ENCODE results near the gene LRP11.
"Not testable (repeated sequence)": the region's sequence is repeated elsewhere in the genome, so short reads cannot be mapped to it uniquely, and the experiment has no call there.

LRP11 gene

GRCh38 chr6:149863698-149864577 lies at the start of gene LRP11:
LRP11 (minus strand) TSS chr6:149864359; CDS start chr6:149864020, 339 bp downstream.
- peak; percentile 82 for DNase-seq

GRCh38 chr6:149913540-149914240 lies 49.5 kb upstream of the LRP11 start:
- DNase-seq: no peak

GRCh38 chr6:149913085-149913484 lies 48.9 kb upstream of the LRP11 start:
- no peak for DNase-seq

GRCh38 chr6:149912680-149913079 lies 48.5 kb upstream of the LRP11 start:
- DNase-seq: not testable (repeated sequence)

- DNase-seq: no peak
Observed at GRCh38 chr6:149910721-149911151, 46.6 kb upstream of the LRP11 start.

GRCh38 chr6:149909701-149910470 lies 45.7 kb upstream of the LRP11 start:
- DNase-seq: no peak

GRCh38 chr6:149908480-149908879 lies 44.3 kb upstream of the LRP11 start:
- not testable (repeated sequence) for DNase-seq

GRCh38 chr6:149907317-149907716 lies 43.2 kb upstream of the LRP11 start:
- no peak for DNase-seq

GRCh38 chr6:149906405-149906804 lies 42.2 kb upstream of the LRP11 start:
- no peak for DNase-seq

- no peak for DNase-seq
Observed at GRCh38 chr6:149905911-149906371, 41.8 kb upstream of the LRP11 start.

- DNase-seq: no peak
Observed at GRCh38 chr6:149905371-149905910, 41.3 kb upstream of the LRP11 start.

- DNase-seq: no peak
Observed at GRCh38 chr6:149904661-149905370, 40.7 kb upstream of the LRP11 start.

- DNase-seq: no peak
Observed at GRCh38 chr6:149903938-149904611, 39.9 kb upstream of the LRP11 start.

- DNase-seq: no peak
Observed at GRCh38 chr6:149901444-149902140, 37.4 kb upstream of the LRP11 start.

- DNase-seq: no peak
Observed at GRCh38 chr6:149900620-149901443, 36.7 kb upstream of the LRP11 start.

GRCh38 chr6:149899926-149900619 lies 35.9 kb upstream of the LRP11 start:
- DNase-seq: no peak

- DNase-seq: peak; percentile 9
Observed at GRCh38 chr6:149899486-149899885, 35.3 kb upstream of the LRP11 start.

GRCh38 chr6:149898966-149899365 lies 34.8 kb upstream of the LRP11 start:
- no peak for DNase-seq

Measured in NCI-H82 (cell line).